ENCODE results near the gene LRP3. TPM values are rescaled to one million over a fixed set of nuclear protein-coding genes. Genes with fewer than 3 reads are reported as not detected.

The LRP3 gene
- total and polyA plus RNA-seq, 2 of the 13 experiments (the other 11 are each of a cell fraction or from before 2014, with no cell fraction given): 17.6 to 51.6 TPM

DNA sequence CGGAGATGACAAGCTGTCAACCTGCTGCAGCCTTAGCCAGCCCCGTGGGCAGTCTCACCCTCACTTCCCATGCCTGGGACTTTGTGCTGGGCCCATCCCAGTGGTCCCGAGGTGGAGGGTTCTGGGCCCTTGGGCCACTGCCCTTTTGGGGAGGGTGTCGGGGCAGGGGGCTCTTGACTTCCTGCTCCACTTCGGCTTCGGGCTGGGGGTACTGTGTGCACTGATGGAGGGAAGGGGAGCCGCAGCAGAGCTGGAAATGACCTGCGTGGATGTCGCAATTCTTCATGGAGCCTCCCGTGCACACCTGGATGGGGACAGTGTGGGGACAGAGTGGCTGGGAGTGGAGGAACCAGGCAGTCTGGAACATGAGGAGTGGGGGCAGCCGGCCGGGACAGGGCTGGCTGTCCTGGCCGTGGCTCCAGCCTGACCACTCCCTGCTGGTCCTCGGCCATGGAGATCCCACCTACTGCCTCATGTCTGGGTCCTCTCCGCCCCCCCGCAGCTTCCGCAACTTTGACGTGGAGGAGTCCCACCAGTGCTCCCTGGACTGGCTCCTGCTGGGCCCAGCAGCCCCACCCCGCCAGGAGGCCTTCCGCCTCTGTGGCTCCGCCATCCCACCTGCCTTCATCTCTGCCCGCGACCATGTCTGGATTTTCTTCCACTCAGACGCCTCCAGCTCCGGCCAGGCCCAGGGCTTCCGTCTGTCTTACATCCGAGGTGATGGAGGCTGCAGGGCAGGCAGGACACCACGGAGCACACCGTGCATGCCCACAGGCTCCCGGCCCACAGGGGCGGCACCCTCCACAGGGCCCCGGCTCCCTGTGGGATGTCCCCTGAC lies 10.2 kb downstream of the LRP3 start:
- ChIA-PET POLR2A (no interaction called here), CTCF (ENCODE audit: low intra/inter-chr PET ratio, low total read pairs) (no interaction called here)
- Histone ChIP-seq H2AFZ (ENCODE audit: low read length) (no peak overlapping the region), H3K4me1 (ENCODE audit: insufficient read depth, low read length) (peaks cover 4% of the 10 kb centered on the region), H3K4me2 (ENCODE audit: low read depth, low read length) (no peak overlapping the region), H3K9me3 (ENCODE audit: low read length) (no peaks in the 10 kb centered on the region), H3K79me2 (ENCODE audit: insufficient read depth, low read length) (peaks cover 2% of the 10 kb centered on the region), H3K27me3 (ENCODE audit: control insufficient read depth in 1 of 2, insufficient read depth in 2 of 2, low read length in 2 of 2) (no peaks in the 10 kb centered on the region), H4K20me1 (ENCODE audit: insufficient read depth, low read length) (no peaks in the 10 kb centered on the region), H3K9ac (ENCODE audit: insufficient read depth, low read depth, low read length) (no peak overlapping the region), H3K36me3 (replicated peaks in 1 of 2; ENCODE audit: control insufficient read depth in 1 of 2, insufficient read depth in 2 of 2, low read length in 2 of 2) (peaks cover 20 to 31% of the 10 kb centered on the region in 2 experiments), H3K27ac (ENCODE audit: extremely low read length, insufficient read depth, low read length) (no peak overlapping the region), H3K4me3 (replicated peaks in 1 of 3; ENCODE audit: insufficient read depth in 1 of 3, low read depth in 2 of 3, low read length in 3 of 3) (no peak overlapping the region)
- no TSS peak for BruUV-seq (replicated peaks)
- in situ Hi-C loops (cut with HindIII; ENCODE audit: extremely low pct_ligation_motif_present, low pct_unique_long_range_greater_than_20kb): no loop called here
- DNase-seq (ENCODE audit: low spot score): no peak
- TF ChIP-seq ZNF263 (CRISPR knock-in tag; IDR thresholded peaks at IDR 0.05): peak; percentile 65; the same call in 1 of the 2 replicates
- no peak for TF ChIP-seq PRDM15 (CRISPR knock-in tag; IDR thresholded peaks at IDR 0.05)
- TF ChIP-seq CEBPB (IDR thresholded peaks at IDR 0.05; ENCODE audit: borderline replicate concordance, low read depth, low read length): peak; percentile 86
- TF ChIP-seq, protein P1, sequence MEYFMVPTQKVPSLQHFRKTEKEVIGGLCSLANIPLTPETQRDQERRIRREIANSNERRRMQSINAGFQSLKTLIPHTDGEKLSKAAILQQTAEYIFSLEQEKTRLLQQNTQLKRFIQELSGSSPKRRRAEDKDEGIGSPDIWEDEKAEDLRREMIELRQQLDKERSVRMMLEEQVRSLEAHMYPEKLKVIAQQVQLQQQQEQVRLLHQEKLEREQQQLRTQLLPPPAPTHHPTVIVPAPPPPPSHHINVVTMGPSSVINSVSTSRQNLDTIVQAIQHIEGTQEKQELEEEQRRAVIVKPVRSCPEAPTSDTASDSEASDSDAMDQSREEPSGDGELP (IDR thresholded peaks at IDR 0.05; ENCODE audit: borderline replicate concordance, low read depth): no peak
- TF ChIP-seq RBFOX2 (IDR thresholded peaks at IDR 0.05; ENCODE audit: low read depth, low read length): peak; percentile 41; the same call in 1 of the 2 replicates
- no peak for TF ChIP-seq TGIF2 (CRISPR knock-in tag; IDR thresholded peaks at IDR 0.05)
- TF ChIP-seq GMEB2 (CRISPR knock-in tag; IDR thresholded peaks at IDR 0.05; ENCODE audit: low read depth): no peak
- ATAC-seq: no peak
- FAIRE-seq: no peak
- WGBS (ENCODE audit: low lambda C conversion rate): 97% methylated on average over 16 of the region's 32 CpGs
- intact Hi-C loops (cut with micrococcal nuclease; ENCODE audit: unreplicated experiment): no loop called here
